IPS-15b (cell line): ENCODE measurements around the gene COL5A1.

ENCODE experiments used
- H3K27me3 ChIP-seq: one replicate; pipeline ENCODE4 v1.6.1; 2013; ENCODE audit warnings: low read length; ENCODE audit not compliant: control insufficient read depth, insufficient read depth
- H3K36me3 ChIP-seq: one replicate; pipeline ENCODE4 v1.6.1; 2013; ENCODE audit warnings: low read length; ENCODE audit not compliant: control insufficient read depth, insufficient read depth
- H3K4me1 ChIP-seq: one replicate; pipeline ENCODE4 v1.6.1; 2013; ENCODE audit warnings: mild to moderate bottlenecking, low read length; ENCODE audit not compliant: control insufficient read depth, insufficient read depth
- H3K4me3 ChIP-seq: one replicate; pipeline ENCODE4 v1.5.1; 2013; ENCODE audit warnings: low read depth, low read length
- H3K9ac ChIP-seq: one replicate; pipeline ENCODE4 v1.6.1; 2013; ENCODE audit warnings: low read depth, mild to moderate bottlenecking, low read length
- H3K9me3 ChIP-seq: one replicate; pipeline ENCODE4 v1.6.1; 2013; ENCODE audit warnings: mild to moderate bottlenecking, low read length; ENCODE audit not compliant: control insufficient read depth, insufficient read depth

The COL5A1 gene

GRCh38 chr9:134669399-134669955 is 27.9 kb downstream of the COL5A1 start:
- no peak overlapping the region for H3K9ac ChIP-seq

GRCh38 chr9:134670042-134670525 is 28.5 kb downstream of the COL5A1 start:
- H3K9me3 ChIP-seq = no peaks in the 10 kb centered on the region
- H3K36me3 ChIP-seq = no peaks in the 10 kb centered on the region
- H3K27me3 ChIP-seq = no peaks in the 10 kb centered on the region
- no peaks in the 10 kb centered on the region for H3K4me1 ChIP-seq
- H3K9ac ChIP-seq = no peak overlapping the region
- H3K4me3 ChIP-seq = no peak overlapping the region

More at GRCh38 chr9:134669399-134669955, 27.9 kb downstream of the COL5A1 start:
- Histone ChIP-seq H3K27me3 (no peaks in the 10 kb centered on the region), H3K4me3 (no peak overlapping the region), H3K9me3 (no peaks in the 10 kb centered on the region), H3K4me1 (no peaks in the 10 kb centered on the region), H3K36me3 (no peaks in the 10 kb centered on the region)

- no peaks in the 10 kb centered on the region for H3K4me1 ChIP-seq
- no peaks in the 10 kb centered on the region for H3K36me3 ChIP-seq
- H3K4me3 ChIP-seq = no peak overlapping the region
- no peaks in the 10 kb centered on the region for H3K9me3 ChIP-seq
- H3K9ac ChIP-seq = no peak overlapping the region
- H3K27me3 ChIP-seq = no peaks in the 10 kb centered on the region
Observed at GRCh38 chr9:134670851-134671281, 29.3 kb downstream of the COL5A1 start.

- Histone ChIP-seq H3K9ac (no peak overlapping the region), H3K36me3 (no peaks in the 10 kb centered on the region), H3K4me3 (no peak overlapping the region), H3K4me1 (no peaks in the 10 kb centered on the region), H3K9me3 (no peaks in the 10 kb centered on the region), H3K27me3 (no peaks in the 10 kb centered on the region)
Observed at GRCh38 chr9:134671341-134672113, 29.9 kb downstream of the COL5A1 start.

GRCh38 chr9:134676361-134676760 is 34.8 kb downstream of the COL5A1 start:
- no peak overlapping the region for H3K4me3 ChIP-seq
- H3K9me3 ChIP-seq = no peaks in the 10 kb centered on the region
- H3K4me1 ChIP-seq = no peaks in the 10 kb centered on the region
- H3K36me3 ChIP-seq = no peaks in the 10 kb centered on the region
- no peaks in the 10 kb centered on the region for H3K27me3 ChIP-seq
- no peak overlapping the region for H3K9ac ChIP-seq

GRCh38 chr9:134676886-134677285 is 35.3 kb downstream of the COL5A1 start:
- Histone ChIP-seq H3K9me3 (no peaks in the 10 kb centered on the region), H3K4me1 (no peaks in the 10 kb centered on the region), H3K9ac (no peak overlapping the region), H3K27me3 (no peaks in the 10 kb centered on the region), H3K36me3 (no peaks in the 10 kb centered on the region), H3K4me3 (no peak overlapping the region)

- H3K27me3 ChIP-seq = no peaks in the 10 kb centered on the region
- H3K36me3 ChIP-seq = no peaks in the 10 kb centered on the region
- no peaks in the 10 kb centered on the region for H3K9me3 ChIP-seq
- no peak overlapping the region for H3K9ac ChIP-seq
- no peaks in the 10 kb centered on the region for H3K4me1 ChIP-seq
- no peak overlapping the region for H3K4me3 ChIP-seq
Observed at GRCh38 chr9:134677743-134678142, 36.1 kb downstream of the COL5A1 start.

- H3K9ac ChIP-seq = no peak overlapping the region
- H3K4me1 ChIP-seq = no peaks in the 10 kb centered on the region
- no peaks in the 10 kb centered on the region for H3K27me3 ChIP-seq
- H3K9me3 ChIP-seq = no peaks in the 10 kb centered on the region
- H3K36me3 ChIP-seq = no peaks in the 10 kb centered on the region
- H3K4me3 ChIP-seq = no peak overlapping the region
Observed at GRCh38 chr9:134678206-134678605, 36.6 kb downstream of the COL5A1 start.

GRCh38 chr9:134678666-134679443 is 37.3 kb downstream of the COL5A1 start:
- Histone ChIP-seq H3K36me3 (no peaks in the 10 kb centered on the region), H3K9me3 (no peaks in the 10 kb centered on the region), H3K9ac (no peak overlapping the region), H3K27me3 (no peaks in the 10 kb centered on the region), H3K4me3 (no peak overlapping the region), H3K4me1 (no peaks in the 10 kb centered on the region)

GRCh38 chr9:134679616-134680392 is 38.2 kb downstream of the COL5A1 start:
- Histone ChIP-seq H3K4me1 (no peaks in the 10 kb centered on the region), H3K36me3 (no peaks in the 10 kb centered on the region), H3K9me3 (no peaks in the 10 kb centered on the region), H3K4me3 (no peak overlapping the region), H3K27me3 (no peaks in the 10 kb centered on the region), H3K9ac (no peak overlapping the region)

- Histone ChIP-seq H3K27me3 (no peaks in the 10 kb centered on the region), H3K36me3 (no peaks in the 10 kb centered on the region), H3K4me3 (no peak overlapping the region), H3K9me3 (no peaks in the 10 kb centered on the region), H3K4me1 (no peaks in the 10 kb centered on the region), H3K9ac (no peak overlapping the region)
Observed at GRCh38 chr9:134680393-134681060, 38.9 kb downstream of the COL5A1 start.
